ENCODE data around the gene BCL6B.

The BCL6B gene

DNA sequence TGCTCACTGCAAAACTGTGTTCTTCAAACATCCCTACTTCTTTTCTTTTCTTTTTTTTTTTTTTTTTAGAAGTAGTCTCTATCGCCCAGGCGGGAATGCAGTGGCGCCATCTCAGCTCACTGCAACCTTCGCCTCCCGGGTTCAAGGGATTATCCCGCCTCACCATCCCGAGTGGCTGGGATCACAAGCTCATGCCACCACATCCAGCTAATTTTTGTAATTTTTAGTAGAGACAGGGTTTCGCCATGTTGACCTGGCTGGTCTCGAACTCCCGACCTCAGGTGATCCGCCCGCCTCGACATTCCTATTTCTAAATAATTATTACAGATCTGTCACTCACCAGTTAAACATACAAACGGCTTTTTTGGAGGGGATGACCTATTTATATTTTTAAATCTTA lies 11.4 kb upstream of the BCL6B start:
- DNase-seq, result no peak

DNA sequence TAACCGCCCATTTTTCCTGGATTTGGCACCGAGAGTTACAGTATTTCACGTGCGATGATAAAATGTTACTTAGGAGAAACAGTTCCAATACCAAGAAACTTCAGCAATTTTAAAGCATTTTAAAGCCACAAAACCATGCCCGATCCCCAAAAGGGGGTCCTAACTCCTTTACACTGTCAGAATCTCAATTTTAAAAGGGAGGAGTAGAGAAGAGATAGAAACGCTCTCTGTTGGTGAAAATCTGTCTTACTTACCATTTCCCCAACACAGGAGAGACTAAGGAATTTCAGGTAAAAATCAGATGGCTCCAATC lies 11.0 kb upstream of the BCL6B start:
- no peak for DNase-seq

DNA sequence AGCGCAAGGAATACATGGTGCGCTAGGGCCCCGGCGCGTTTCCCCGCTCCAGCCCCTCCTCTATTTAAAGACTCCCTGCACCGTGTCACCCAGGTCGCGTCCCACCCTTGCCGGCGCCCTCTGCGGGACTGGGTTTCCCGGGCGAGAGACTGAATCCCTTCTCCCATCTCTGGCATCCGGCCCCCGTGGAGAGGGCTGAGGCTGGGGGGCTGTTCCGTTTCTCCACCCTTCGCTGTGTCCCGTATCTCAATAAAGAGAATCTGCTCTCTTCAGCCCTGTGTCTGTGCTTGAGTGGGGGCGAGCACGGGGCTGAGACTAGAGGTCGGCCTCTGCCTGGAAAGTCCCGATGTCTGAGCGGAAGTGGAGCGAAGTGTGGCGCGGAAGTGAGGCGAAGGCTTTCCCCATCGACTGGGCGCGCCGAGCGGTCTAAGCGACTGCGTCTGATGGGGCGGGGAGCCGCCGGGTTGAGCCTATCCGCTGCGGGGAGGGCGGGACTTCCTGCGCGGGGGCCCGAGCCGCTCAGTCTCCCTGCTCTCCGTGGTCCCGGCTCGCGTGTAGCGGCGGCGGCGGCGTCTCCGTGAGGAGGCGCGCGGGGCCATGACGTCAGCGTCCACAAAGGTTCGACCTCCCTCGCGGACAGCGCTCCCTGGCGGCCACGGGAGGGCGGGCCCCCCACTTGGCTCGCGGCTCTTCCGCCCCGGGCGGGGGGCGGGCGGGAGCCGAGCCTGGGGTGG lies 8.4 kb upstream of the BCL6B start:
- peak; percentile 98 for DNase-seq

DNA sequence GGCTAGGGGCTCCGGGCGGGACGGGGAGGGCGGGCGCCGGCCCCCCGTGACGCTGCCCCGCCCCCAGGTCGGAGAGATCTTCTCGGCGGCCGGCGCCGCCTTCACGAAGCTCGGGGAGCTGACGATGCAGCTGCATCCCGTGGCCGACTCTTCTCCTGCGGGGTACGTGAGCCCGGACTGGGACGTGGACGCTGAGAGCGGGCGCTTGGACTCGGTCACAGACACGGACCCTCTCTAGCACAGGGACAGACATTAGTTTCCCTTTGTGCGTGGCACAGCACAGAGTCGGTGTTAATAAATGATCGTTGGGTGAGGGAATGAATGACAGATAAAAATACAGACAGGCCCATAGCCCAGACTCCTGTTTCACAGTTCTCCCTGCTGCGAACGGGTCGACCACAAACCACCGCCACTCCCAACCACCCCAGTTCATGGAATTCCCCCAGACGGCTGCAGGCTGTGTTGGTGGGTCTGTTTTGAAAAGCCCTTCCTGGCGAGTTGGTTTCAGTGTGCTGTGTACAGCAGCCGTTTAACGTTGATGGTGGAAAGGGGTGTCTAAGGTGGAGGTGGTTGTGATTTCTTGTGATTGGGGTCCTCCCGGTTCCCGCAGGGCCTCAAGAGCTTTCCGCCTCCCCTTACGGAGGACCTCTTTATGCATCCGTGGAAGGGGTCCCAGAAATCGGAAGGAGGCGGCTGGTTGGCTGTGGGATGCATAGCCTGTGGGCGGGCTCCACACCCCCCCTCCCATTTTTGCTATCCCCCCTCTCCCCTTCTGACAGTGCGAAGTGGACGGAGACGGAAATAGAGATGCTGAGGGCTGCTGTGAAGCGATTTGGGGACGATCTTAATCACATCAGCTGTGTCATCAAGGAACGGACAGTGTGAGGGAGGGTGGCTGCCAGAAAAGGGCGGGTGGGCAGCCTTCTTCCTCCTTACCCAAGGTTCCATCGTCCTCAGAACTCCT lies 7.6 kb upstream of the BCL6B start:
- peak; percentile 88 for DNase-seq

DNA sequence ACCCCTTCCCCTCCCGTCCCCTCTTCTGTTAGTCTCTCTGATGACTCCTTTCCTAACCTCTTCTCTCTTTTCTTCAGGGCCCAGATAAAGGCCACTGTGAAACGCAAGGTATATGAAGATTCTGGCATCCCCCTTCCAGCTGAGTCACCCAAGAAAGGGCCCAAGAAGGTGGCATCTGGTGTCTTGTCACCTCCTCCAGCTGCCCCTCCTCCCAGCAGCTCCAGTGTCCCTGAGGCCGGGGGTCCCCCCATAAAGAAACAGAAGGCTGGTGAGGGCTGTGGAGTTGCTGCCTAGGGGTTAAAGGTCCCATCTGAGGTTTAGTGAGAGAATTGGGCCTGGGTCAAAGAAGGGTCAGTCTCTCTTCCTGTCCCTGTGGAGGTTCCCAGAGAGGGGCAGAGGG lies 6.4 kb upstream of the BCL6B start:
- no peak for DNase-seq

DNA sequence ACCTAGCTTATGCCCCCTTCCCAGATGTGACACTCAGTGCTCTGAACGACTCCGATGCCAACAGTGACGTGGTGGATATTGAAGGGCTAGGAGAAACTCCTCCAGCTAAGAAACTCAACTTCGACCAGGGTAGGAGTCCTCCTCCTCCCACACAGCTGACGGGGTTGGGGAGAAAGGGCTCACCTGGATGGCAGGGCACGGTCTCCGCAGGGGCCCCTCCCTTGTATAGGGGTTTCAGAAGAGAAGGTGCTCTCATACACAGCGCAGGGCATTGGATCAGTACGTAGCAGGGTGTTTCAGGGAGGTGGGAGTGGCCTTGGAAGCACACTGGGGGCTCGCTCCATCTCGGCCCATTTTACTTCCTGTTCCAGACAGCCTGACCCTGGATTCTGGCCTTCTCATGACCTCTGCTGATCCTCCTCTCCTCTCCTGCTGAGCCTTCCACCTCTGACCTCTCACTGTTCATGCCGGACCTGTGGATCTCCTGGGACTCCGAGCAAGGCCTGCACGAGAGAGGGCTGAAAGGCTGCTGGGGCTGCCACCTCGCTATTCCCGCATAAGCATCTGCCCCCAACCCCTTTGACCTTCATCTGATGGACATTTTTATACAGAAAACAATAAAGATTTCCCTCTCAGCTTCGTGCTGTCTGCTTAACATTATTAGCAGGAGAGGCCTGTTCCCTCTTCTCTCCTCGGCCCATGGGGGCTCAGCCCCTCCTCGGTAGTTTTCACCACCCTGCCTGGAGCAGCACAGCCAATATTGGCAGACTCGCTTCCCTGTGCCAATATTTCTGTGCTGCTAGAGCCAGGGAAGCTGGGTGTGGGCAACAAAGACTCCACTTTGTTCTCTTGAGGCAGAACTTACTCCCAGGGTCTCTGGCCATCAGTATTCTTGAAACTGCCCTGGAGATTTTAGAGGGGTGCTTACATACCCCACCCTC lies 5.7 kb upstream of the BCL6B start:
- no peak for DNase-seq

DNA sequence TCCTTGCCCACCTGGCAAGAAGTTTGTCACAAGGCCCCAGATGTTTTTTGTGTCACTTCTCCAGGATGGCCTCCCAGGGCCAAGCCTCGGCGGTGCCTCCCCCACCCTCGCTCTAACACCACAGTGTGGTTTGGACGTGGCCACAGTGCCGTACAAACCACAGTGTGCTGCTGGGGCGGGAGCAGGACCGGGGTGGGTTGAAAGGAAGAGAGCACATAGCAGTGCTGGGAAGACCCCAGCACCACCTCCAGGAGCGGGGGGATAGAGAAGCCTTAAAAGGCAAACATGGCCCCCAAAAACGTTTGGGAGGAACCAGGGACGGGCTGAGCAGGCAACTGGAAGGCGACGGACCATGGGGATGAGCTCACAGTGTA lies 5.0 kb upstream of the BCL6B start:
- no peak for DNase-seq

DNA sequence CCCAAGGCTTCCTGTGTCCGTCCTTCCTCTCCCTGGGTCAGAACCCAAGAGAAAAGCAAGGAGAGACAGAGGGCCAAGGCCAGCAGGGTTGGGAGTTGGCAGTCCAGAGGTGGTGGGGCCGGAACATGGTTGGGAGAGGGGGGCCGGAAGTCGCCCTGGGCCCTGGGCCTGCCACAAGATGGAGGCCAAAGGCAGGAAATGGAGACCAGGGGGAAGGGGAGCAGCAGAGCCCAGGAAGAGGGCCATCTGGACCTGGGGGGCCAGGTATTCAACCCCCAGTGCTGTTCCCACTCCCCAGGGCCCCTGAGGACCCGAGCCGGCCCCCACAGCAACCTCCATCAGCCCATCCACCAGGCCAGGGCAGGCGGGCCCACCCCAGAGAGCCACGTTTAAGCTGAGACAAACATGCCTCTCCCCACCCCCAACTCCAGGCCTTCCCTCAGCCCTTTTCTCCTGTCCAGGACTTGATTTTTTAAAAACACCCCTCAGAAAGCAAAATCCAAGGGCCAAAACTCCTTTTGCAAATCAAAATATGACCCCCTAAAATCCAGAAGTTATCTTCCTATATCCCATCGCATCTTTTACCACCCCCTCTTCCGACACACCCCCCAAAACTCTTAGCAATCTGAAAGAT lies 4.4 kb upstream of the BCL6B start:
- DNase-seq, result no peak

DNA sequence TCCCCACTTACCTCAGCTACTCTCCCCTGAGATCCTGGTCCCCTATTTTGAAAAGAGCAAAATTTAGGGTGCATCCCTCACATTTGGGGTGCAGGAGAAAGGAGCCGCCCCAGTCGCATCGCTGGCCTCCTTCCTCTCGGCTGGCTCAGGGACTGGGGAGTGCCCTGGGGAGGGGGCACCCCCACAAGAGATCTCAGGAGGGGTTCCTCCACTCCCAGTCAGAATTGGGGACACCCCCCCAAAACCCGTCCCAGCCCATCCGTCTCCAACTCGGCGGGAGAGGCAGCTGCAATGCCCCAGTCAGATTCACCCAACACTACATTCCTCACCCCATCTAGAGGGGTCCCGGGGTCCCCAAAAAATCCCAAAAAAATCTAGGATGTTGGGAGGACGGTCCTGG lies 3.5 kb upstream of the BCL6B start:
- DNase-seq, result no peak

DNA sequence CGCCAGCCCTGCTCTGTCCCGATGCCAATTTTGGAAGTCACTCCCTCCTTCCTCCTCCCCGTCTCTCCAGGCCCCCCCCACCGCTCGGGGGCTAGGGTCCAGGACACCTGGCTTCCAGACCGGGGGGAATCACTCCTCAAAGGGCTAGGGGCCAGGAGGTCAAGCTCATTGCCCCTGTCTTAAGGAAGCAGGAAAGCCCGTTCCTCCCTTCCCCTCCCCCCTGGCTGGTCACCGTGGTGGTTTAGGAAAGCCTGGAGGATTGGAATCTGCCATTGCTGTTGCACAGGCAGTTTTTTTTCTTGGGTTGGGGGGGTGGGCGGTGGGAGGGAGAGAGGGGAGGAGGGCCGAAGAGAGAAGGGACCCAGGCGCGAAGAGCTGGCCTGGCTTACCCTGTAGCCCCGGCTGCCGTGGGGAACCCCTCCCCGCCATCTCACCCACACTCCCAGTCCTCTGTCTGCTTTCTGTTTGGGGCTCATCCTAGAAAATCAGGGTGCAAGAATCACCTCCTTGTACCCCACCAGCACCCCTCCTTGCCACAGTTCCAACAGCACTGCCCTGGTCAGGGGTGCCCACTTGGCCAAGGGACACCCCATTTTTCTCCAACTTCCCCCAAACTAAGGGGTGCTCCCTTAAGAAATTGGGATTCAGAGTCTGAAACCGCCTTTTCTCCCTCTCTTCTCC lies 2.9 kb upstream of the BCL6B start:
- DNase-seq, result no peak

DNA sequence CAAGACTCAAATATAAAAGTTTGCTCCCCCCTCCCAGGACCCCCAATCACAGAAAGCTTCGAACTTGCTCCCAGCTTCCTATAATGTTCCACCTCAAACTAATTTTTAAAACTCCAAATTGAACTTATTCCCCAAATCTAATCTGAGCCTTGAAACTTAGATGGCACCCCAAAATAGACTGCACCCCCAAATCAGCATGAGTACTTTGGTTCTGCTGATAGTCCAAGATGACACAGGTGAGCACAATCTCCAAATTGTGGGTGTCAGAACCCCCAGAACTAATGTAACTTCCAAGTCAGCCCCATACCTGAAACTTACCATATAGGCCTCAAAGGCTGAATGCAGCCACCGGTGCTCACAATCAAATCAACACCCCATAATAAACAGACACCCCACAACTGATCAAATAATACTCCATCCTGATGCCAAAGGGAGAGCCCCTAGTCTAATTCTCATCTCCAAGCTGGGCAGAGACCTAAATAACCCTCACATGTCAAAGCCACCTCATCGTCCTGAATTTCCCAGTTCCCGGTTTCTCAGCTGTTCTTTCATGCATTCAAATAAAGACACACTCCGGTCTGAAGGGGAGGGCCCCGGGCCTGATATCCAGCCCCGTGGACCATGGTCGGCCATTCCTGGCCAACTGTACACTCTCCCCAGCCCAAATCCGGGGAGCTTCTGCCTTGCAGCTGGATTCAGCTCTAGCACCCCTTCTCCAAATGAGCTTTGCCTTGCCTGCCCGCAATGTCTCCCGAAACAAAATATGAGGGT lies 1.8 kb upstream of the BCL6B start:
- DNase-seq, result no peak

DNA sequence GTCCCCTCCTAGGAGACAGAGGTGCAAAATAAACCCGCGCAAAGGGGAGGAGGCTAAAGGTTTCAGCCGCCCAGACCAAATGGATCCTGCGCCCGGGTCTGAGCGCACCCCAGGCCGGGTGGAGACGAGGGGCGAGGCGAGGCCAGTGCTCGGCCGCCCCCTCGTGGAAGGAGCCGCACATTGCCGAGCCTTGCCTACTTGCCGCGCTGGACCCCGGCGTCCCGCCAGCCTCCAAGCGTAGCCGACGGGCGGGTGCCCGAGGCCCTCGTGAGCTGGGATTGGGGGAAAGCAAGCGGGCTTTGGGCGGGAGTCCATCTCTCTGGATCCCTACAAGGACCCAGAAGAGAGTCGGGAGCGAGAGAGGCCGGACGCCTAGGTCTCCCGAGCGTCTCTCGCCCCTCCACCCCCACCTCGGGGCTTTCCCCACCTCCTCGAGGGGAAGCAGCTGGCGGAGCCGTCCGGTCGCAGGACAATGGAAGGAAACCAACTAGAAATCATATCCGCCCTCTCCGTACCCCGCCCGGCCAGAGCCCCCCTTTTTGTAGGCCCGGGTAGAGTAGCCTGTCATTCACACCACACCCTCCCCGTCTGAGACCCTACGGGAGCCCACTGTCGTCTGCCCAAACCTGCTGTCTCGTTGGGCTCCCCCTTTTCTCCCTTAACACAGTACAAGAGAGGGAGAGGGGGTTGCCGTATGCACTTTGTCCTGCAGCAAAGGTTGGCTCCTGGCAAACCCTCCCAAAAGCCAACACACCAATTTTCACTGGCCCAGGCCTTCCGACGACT lies 664 bp upstream of the BCL6B start:
- peak; percentile 94 for DNase-seq

DNA sequence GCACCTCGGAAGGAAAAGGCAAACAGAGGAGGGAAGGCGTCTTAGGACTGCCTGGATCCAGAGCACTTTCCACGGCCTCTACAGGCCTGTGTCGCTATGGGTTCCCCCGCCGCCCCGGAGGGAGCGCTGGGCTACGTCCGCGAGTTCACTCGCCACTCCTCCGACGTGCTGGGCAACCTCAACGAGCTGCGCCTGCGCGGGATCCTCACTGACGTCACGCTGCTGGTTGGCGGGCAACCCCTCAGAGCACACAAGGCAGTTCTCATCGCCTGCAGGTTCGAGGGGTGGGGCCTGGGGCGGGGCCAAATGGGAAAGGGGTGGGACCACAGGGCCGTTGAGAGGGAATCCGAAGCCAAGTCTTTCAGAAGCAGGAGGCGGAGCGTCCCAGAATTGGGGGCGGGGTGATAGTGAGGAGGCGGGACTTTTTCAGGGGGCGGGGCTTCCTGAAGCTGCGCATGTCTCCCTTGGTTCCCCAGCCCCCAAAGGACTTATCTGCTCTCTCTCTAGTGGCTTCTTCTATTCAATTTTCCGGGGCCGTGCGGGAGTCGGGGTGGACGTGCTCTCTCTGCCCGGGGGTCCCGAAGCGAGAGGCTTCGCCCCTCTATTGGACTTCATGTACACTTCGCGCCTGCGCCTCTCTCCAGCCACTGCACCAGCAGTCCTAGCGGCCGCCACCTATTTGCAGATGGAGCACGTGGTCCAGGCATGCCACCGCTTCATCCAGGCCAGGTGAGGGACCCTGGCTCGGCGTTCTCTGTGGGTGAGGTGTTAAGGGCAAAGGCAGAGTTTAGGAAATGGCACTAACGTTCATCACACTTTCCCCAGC lies 939 bp downstream of the BCL6B start:
- DNase-seq, result peak; percentile 98

DNA sequence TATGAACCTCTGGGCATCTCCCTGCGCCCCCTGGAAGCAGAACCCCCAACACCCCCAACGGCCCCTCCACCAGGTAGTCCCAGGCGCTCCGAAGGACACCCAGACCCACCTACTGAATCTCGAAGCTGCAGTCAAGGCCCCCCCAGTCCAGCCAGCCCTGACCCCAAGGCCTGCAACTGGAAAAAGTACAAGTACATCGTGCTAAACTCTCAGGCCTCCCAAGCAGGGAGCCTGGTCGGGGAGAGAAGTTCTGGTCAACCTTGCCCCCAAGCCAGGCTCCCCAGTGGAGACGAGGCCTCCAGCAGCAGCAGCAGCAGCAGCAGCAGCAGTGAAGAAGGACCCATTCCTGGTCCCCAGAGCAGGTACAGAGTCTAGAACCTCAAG lies 1.5 kb downstream of the BCL6B start:
- DNase-seq, result no peak

DNA sequence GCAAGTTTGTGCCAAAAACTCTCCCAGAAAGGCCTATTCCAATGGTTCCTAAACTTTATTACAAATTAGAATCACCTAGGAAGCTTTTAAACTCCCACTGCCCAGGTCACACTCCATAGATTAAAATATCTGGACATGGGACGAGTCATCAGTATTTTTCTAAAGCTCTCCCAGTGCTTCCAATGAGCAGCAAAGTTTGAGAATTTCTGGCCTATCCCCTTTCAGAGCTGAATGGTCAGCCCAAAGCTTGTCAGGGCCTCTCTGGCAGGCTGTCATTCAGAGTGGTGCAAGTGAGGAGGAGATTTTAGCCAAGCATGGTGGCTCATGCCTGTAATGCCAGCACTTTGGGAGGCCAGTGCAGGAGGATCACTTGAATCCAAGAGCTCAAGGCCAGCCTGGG lies 2.4 kb downstream of the BCL6B start:
- DNase-seq, result no peak

DNA sequence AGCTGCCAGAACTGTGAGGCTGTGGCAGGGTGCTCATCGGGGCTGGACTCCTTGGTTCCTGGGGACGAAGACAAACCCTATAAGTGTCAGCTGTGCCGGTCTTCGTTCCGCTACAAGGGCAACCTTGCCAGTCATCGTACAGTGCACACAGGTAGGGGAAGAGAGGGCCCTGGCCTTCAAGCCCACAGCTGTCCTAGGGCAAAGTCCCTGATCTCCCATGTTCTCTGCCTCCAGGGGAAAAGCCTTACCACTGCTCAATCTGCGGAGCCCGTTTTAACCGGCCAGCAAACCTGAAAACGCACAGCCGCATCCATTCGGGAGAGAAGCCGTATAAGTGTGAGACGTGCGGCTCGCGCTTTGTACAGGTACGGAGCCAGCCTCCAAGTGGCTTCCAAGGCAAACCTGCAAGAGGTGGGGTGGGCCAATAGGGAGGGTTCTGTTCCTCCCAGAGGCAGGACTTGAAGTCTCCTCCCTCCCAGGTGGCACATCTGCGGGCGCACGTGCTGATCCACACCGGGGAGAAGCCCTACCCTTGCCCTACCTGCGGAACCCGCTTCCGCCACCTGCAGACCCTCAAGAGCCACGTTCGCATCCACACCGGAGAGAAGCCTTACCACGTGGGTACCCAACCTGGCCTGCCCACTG lies 3.7 kb downstream of the BCL6B start:
- no peak for DNase-seq

DNA sequence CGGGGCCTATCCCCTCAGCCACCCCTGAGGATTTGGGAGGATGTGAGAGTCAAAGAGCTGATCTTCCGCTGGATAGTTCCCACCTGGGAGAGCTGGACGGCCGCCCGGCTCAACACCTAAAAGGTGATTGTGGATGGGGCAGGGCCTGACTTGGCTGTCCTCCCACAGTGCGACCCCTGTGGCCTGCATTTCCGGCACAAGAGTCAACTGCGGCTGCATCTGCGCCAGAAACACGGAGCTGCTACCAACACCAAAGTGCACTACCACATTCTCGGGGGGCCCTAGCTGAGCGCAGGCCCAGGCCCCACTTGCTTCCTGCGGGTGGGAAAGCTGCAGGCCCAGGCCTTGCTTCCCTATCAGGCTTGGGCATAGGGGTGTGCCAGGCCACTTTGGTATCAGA lies 4.5 kb downstream of the BCL6B start:
- no peak for DNase-seq

DNA sequence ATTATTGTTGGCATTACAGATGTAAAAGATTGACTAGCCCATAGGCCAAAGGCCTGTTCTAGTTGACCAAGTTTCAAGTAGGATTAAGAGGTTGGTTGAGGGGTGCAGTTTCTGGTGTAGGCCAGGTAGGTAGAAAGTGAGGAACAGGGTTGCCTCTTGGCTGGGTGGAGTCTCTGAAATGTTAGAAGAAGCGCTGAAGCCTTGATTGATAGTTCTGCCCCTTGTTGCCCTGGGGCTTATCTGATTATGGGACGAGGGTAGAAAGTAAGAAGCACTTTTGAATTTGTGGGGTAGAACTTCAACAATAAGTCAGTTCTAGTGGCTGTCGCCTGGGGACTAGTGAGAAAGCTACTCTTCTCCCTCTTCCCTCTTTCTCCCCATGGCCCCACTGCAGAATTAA lies 6.2 kb downstream of the BCL6B start:
- DNase-seq, result no peak

DNA sequence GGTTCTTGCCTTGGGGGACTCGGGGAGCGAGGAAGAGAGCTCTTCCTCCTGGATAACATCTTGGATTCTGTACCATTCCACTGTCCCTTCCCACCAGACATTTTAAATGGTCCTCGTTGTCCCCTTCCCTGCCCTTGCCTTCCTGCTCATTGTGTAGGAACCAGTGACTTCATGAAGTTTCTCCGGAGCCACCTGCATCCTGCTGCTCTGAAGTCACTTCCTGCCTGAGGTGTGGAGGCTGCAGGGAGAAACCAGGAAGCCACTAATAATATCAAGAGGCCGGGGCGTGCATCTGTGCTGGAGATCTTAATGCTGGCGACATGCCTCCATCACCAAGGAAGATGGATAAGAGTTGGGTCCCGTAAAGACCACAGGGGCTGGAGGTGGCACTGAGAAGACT lies 6.8 kb downstream of the BCL6B start:
- DNase-seq, result peak; percentile 74

All from activated CD8-positive, alpha-beta memory T cell treated with anti-CD3 and anti-CD28 coated beads for 24 hours (primary cell).